ENCODE data around the gene MRPL43.

DNA sequence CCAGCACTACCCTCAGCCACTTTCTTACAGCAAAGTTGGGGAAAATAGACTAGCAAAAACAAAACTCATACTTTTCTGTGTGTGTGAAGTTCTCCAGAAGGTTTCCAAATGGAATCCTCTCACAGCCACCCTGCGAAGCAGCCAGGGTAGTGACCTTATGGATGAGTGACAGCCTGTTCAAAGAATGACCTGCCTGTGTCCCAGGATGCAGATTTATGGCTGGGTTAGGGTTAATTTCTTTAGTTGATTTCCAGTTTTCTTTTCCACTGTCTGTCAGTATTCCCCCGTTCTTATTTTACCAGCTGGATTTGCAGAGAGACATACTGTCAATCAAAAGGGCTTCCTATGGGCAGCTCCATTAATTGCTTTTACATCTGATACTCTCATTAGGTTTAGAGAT is 20.4 kb downstream of the MRPL43 start:
- TF ChIP-seq REST (IDR thresholded peaks at IDR 0.05; ENCODE audit: insufficient read depth in 1 of 2, low read depth in 2 of 2, low read length in 2 of 2) (no peak), POLR2AphosphoS5 (IDR thresholded peaks at IDR 0.05; ENCODE audit: low read depth, low read length) (no peak), TAF1 (IDR thresholded peaks at IDR 0.05; ENCODE audit: borderline replicate concordance, insufficient read depth, low read length) (no peak)
